Muscle layer of duodenum (tissue), 2 donors: ENCODE data around the gene C1orf174.

Experiments used
- H3K27ac ChIP-seq: one replicate; pipeline ENCODE4 v1.7.0; 2013; ENCODE audit warnings: mild to moderate bottlenecking, low read length
- H3K27me3 ChIP-seq: one replicate; pipeline ENCODE4 v1.7.0; 2013; ENCODE audit warnings: low read depth, mild to moderate bottlenecking, control low read depth, low read length
- H3K36me3 ChIP-seq, 2 donors: one replicate each; pipeline ENCODE4 v1.7.0; 2013; ENCODE audit warnings: low read length in 2 of 2, control low read depth in 1 of 2, mild to moderate bottlenecking in 1 of 2; ENCODE audit not compliant: insufficient read depth in 2 of 2, control insufficient read depth in 1 of 2
- H3K4me1 ChIP-seq, 2 donors: one replicate each; pipeline ENCODE4 v1.7.0; 2013; ENCODE audit warnings: low read length in 2 of 2, mild to moderate bottlenecking in 2 of 2, control low read depth in 1 of 2, moderate library complexity in 1 of 2; ENCODE audit not compliant: insufficient read depth in 2 of 2, control insufficient read depth in 1 of 2
- H3K4me3 ChIP-seq, 2 donors: one replicate each; pipeline ENCODE4 v1.7.0; 2013; ENCODE audit warnings: low read length in 2 of 2, low read depth in 1 of 2, mild to moderate bottlenecking in 1 of 2
- H3K9me3 ChIP-seq, 2 donors: one replicate each; pipeline ENCODE4 v1.7.0; 2013; ENCODE audit warnings: low read length in 2 of 2, control low read depth in 1 of 2, mild to moderate bottlenecking in 1 of 2; ENCODE audit not compliant: control insufficient read depth in 1 of 2
- donor health status: healthy.

The C1orf174 gene

GRCh38 chr1:3898994-3899753, 898 bp downstream of the C1orf174 start:
- Histone ChIP-seq H3K27ac (peak overlapping the region; percentile 72), H3K9me3 (peaks cover 0 to 7% of the 10 kb centered on the region in 2 donors), H3K4me1 (peaks cover 0 to 13% of the 10 kb centered on the region in 2 donors), H3K4me3 (peak overlapping the region; percentile 77 to 95), H3K36me3 (no peaks in the 10 kb centered on the region), H3K27me3 (no peaks in the 10 kb centered on the region)

GRCh38 chr1:3898475-3898735, 1.7 kb downstream of the C1orf174 start:
- no peak overlapping the region for H3K4me3 ChIP-seq
- H3K36me3 ChIP-seq, result no peaks in the 10 kb centered on the region
- H3K27ac ChIP-seq, result no peak overlapping the region
- H3K27me3 ChIP-seq, result no peaks in the 10 kb centered on the region
- peaks cover 0 to 13% of the 10 kb centered on the region in 2 donors for H3K4me1 ChIP-seq
- H3K9me3 ChIP-seq, result peaks cover 0 to 7% of the 10 kb centered on the region in 2 donors

- H3K27me3 ChIP-seq, result no peaks in the 10 kb centered on the region
- peak overlapping the region; percentile 67 for H3K27ac ChIP-seq
- peaks cover 0 to 7% of the 10 kb centered on the region in 2 donors for H3K9me3 ChIP-seq
- peaks cover 2 to 3% of the 10 kb centered on the region in 2 donors for H3K36me3 ChIP-seq
- no peak overlapping the region for H3K4me3 ChIP-seq
- H3K4me1 ChIP-seq, result peaks cover under 1 to 19% of the 10 kb centered on the region in 2 donors
Measured at GRCh38 chr1:3896396-3897000, 3.6 kb downstream of the C1orf174 start.

GRCh38 chr1:3895951-3896325, 4.1 kb downstream of the C1orf174 start:
- peaks cover 3 to 19% of the 10 kb centered on the region in 2 donors for H3K4me1 ChIP-seq
- peak overlapping the region; percentile 67 for H3K27ac ChIP-seq
- H3K36me3 ChIP-seq, result peaks cover 4 to 6% of the 10 kb centered on the region in 2 donors
- H3K4me3 ChIP-seq, result no peak overlapping the region
- no peaks in the 10 kb centered on the region for H3K27me3 ChIP-seq
- peaks cover 0 to 7% of the 10 kb centered on the region in 2 donors for H3K9me3 ChIP-seq

GRCh38 chr1:3895279-3895950, 4.7 kb downstream of the C1orf174 start:
- Histone ChIP-seq H3K4me1 (peaks cover 3 to 19% of the 10 kb centered on the region in 2 donors), H3K27me3 (no peaks in the 10 kb centered on the region), H3K9me3 (peaks cover 0 to 7% of the 10 kb centered on the region in 2 donors), H3K4me3 (no peak overlapping the region), H3K27ac (peak overlapping the region; percentile 67), H3K36me3 (peaks cover 5 to 11% of the 10 kb centered on the region in 2 donors)

GRCh38 chr1:3894626-3895278, 5.3 kb downstream of the C1orf174 start:
- Histone ChIP-seq H3K4me1 (peaks cover 3 to 19% of the 10 kb centered on the region in 2 donors), H3K36me3 (peaks cover 11 to 18% of the 10 kb centered on the region in 2 donors), H3K9me3 (peaks cover 0 to 7% of the 10 kb centered on the region in 2 donors), H3K27me3 (no peaks in the 10 kb centered on the region), H3K4me3 (no peak overlapping the region), H3K27ac (no peak overlapping the region)

GRCh38 chr1:3893190-3893589, 6.9 kb downstream of the C1orf174 start:
- Histone ChIP-seq H3K4me1 (peaks cover 3 to 10% of the 10 kb centered on the region in 2 donors), H3K27me3 (no peaks in the 10 kb centered on the region), H3K27ac (no peak overlapping the region), H3K4me3 (no peak overlapping the region), H3K36me3 (peaks cover 14 to 32% of the 10 kb centered on the region in 2 donors), H3K9me3 (peaks cover 0 to 6% of the 10 kb centered on the region in 2 donors)

GRCh38 chr1:3892748-3893147, 7.3 kb downstream of the C1orf174 start:
- peaks cover 0 to 1% of the 10 kb centered on the region in 2 donors for H3K9me3 ChIP-seq
- H3K36me3 ChIP-seq, result peaks cover 14 to 36% of the 10 kb centered on the region in 2 donors

GRCh38 chr1:3891329-3891865, 8.7 kb downstream of the C1orf174 start:
- H3K9me3 ChIP-seq, result no peaks in the 10 kb centered on the region
- H3K4me1 ChIP-seq, result peaks cover 3 to 10% of the 10 kb centered on the region in 2 donors
- H3K27me3 ChIP-seq, result no peaks in the 10 kb centered on the region
- peaks cover 14 to 42% of the 10 kb centered on the region in 2 donors for H3K36me3 ChIP-seq
- no peak overlapping the region for H3K27ac ChIP-seq
- H3K4me3 ChIP-seq, result no peak overlapping the region

More at GRCh38 chr1:3892748-3893147, 7.3 kb downstream of the C1orf174 start:
- Histone ChIP-seq H3K27me3 (no peaks in the 10 kb centered on the region), H3K27ac (no peak overlapping the region), H3K4me3 (no peak overlapping the region), H3K4me1 (peaks cover 3 to 10% of the 10 kb centered on the region in 2 donors)

GRCh38 chr1:3890389-3891328, 9.4 kb downstream of the C1orf174 start:
- H3K27ac ChIP-seq, result peak overlapping the region; percentile 43

More at GRCh38 chr1:3890389-3891328, 9.4 kb downstream of the C1orf174 start:
- Histone ChIP-seq H3K4me3 (peak overlapping the region in 1 of 2 donors; percentile 1), H3K27me3 (no peaks in the 10 kb centered on the region), H3K4me1 (peaks cover 3 to 6% of the 10 kb centered on the region in 2 donors), H3K9me3 (no peaks in the 10 kb centered on the region), H3K36me3 (peaks cover 16 to 49% of the 10 kb centered on the region in 2 donors)
